Skin epidermis (tissue), 12 donors: ENCODE measurements around the gene RNU4-1.
A peak's percentile ranks its signal among the peaks of the same experiment; 100 is the strongest.

Experiments
- H3K27ac ChIP-seq, 21 experiments: fragments of 200-600 bp; sonication (generic) in 11 of 21; one replicate each; pipeline ENCODE4 v1.5.0; 2020; ENCODE audit warnings: mild to moderate bottlenecking in 3 of 21, inconsistent platforms in 2 of 21, moderate library complexity in 2 of 21
- H3K4me3 ChIP-seq, 7 experiments: fragments of 200-600 bp; sonication (generic) in 2 of 7; one replicate each; pipeline ENCODE4 v1.5.0; 2020; ENCODE audit warnings: inconsistent platforms in 2 of 7, mild to moderate bottlenecking in 2 of 7, moderate library complexity in 1 of 7

The RNU4-1 gene

DNA sequence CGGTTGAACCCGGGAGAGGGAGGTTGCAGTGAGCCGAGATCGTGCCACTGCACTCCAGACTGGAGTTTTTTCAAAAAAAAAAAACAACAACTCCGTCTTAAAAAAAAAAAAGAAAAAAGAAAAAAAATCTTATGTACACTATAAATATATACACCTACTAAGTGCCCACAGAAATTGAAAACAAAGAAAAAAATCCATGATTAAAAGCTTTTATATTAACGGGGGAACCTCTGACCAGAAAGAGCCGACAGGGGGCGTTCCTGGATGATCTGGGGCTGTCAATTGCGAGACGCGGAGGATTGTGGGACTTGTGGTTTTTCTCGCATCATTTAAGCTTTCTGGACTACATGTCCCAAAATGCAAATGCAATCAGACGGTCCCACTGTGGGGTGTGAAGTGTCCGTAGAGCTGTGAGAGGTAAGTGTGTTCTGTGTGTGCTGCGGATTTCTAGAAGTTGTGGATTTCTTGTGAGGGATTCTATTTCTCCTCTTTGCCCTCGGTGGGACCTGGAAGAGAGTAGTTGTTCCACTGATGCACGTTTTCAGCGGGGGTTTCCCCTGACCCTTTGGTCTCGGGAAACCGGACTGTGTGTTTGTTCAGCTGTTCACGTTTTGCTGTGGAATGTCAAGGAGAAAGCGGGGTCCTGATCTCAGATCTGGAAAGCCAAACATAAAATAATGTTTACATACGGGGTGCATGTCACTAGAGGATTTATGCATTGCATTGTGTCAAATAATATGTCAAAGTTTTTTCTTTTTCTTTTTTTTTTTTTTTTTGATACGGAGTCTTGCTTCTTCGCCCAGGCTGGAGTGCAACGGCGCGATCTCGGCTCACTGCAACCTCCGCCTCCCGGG is 9.2 kb upstream of the RNU4-1 start, which contains the start of gene SIRT4:
SIRT4 (plus strand) TSS at position 360 of the 854 bp plus-strand sequence. CDS start 1,241 bp downstream, outside the sequence.
- H3K27ac ChIP-seq = peak within 1 kb of the TSS in 16 of 21 experiments; percentile 10 to 85 (median 70)
- peak within 1 kb of the TSS; percentile 27 to 60 (median 48) for H3K4me3 ChIP-seq

DNA sequence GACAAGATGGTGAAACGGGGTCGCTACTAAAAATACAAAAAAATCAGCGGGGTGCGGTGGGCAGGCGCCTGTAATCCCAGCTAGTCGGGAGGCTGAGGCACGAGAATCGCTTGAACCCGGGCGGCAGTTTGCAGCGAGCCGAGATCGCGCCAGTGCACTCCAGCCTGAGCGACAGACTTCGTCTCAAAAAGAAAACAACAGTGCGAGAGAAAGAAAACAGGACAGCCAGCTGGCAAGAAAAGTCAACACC is 701 bp downstream of the RNU4-1 start:
- peak overlapping the region; percentile 36 to 62 (median 50) for H3K4me3 ChIP-seq

DNA sequence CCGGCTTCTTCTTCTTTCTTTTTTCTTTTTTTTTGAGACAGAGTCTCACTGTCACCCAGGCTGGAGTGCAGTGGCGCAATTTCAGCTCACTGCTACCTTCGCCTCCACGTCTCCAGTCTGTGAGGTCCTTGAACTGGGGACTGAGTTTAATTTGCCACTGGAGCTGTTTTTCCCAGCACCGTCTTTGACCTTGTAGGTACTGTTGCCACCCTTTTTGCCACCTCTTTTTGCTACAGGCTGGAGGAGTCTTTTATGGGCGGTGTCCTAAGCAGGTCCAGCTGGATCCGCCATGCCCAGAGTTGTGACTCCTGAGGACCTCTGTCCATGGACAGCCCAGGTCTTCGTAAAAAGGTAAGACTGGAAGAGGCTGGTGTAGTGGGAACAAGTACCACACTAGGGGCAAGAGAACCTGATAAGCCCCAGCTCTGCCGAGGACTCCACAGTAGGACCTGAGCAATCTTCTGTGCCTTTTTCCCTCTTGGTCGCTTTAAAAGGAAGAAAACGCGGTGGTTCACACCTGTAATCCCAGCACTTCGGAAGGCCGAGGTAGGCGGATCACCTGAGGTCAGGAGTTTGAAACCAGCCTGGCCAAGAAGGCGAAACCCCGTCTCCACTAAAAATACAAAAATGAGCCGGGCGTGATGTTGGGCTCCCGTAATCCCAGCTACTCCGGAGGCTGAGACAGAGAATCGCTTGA is 2.3 kb downstream of the RNU4-1 start:
- Histone ChIP-seq H3K4me3 (peak overlapping the region; percentile 9 to 62 (median 38)), H3K27ac (peak overlapping the region in 20 of 21 experiments; percentile 2 to 100 (median 99))

More for the DNA sequence above, 701 bp downstream of the RNU4-1 start:
- peak overlapping the region in 20 of 21 experiments; percentile 89 to 100 (median 99) for H3K27ac ChIP-seq

- no peak overlapping the region for H3K4me3 ChIP-seq
These were observed 5.5 kb downstream of the RNU4-1 start for GRCh38 chr12:120287491-120287890.

GRCh38 chr12:120286768-120287490 is 6.1 kb downstream of the RNU4-1 start:
- no peak overlapping the region for H3K4me3 ChIP-seq
- peak overlapping the region in 1 of 21 experiments; percentile 27 for H3K27ac ChIP-seq

More at GRCh38 chr12:120287491-120287890, 5.5 kb downstream of the RNU4-1 start:
- peak overlapping the region in 1 of 21 experiments; percentile 27 for H3K27ac ChIP-seq

GRCh38 chr12:120284381-120284780 is 8.7 kb downstream of the RNU4-1 start:
- H3K4me3 ChIP-seq = no peak overlapping the region
- no peak overlapping the region for H3K27ac ChIP-seq

DNA sequence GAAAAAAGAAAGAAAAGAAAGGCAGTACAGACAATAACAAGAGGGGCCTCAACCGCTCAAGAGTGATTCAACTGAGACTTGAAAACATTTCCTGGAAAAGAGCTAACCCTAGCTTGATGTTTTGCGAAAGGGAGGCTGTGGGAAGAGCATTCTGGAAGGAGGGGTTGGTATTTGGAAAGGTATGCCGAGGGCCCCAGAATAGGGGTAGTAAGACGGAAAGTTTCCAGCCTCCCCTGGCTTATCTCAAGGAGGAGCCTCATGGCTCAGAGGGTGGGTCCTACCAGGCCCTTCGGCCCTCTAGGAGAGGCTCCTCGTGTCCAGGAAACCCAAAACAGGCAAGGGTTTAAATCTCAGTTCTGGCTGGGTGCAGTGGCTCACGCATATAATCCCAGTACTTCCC is 9.7 kb downstream of the RNU4-1 start:
- Histone ChIP-seq H3K4me3 (no peak overlapping the region), H3K27ac (no peak overlapping the region)

DNA sequence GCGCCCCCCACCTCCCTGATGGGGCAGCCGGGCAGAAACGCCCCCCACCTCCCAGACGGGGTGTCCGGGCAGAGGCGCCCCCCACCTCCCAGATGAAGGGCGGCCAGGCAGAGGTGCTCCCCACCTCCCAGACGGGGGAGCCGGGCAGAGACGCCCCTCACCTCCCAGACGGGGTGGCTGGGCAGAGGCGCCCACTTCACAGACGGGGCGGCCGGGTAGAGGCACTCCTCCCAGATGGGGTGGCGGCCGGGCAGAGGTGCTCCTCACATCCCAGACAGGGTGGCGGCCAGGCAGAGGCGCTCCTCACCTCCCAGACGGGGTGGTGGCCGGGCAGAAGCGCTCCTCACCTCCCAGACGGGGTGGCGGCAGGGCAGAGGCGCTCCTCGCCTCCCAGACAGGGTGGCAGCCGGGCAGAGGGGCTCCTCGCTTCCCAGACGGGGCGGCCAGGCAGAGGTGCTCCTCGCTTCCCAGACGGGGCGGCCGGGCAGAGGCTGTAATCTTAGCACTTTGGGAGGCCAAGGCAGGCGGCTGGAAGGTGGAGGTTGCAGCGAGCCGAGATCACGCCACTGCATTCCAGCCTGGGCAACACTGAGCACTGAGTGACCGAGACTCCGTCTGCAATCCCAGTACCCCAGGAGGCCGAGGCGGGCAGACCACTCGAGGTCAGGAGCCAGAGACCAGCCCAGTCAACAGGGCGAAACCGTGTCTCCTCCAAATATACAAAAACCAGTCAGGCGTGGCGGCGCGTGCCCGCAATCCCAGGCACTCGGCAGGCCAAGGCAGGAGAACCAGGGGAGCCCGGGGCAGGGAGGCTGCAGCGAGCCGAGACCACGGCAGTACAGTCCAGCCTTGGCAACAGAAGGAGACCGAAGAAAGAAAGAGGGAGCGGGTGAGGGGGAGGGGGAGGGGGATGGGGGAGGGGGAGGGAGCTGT is 14.6 kb downstream of the RNU4-1 start:
- H3K27ac ChIP-seq = no peak overlapping the region
- no peak overlapping the region for H3K4me3 ChIP-seq

DNA sequence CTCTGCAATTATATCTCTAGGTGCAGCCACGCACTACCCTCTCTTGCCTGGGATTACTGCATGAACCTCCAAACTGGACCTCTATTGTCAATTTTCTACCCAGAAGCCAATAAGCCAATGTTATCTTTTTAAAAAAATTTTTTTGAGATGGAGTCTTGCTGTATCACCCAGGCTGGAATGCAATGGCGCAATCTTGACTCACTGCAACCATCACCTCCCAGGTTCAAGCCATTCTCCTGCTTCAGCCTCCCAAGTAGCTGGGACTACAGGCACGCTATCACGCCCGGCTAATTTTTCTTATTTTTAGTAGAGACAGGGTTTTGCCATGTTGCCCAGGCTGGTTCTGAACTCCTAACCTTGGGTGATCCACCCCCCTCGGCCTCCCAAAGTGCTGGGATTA is 16.3 kb downstream of the RNU4-1 start:
- Histone ChIP-seq H3K27ac (no peak overlapping the region), H3K4me3 (no peak overlapping the region)

GRCh38 chr12:120267736-120268135 is 25.3 kb downstream of the RNU4-1 start:
- H3K4me3 ChIP-seq = no peak overlapping the region
- H3K27ac ChIP-seq = no peak overlapping the region

DNA sequence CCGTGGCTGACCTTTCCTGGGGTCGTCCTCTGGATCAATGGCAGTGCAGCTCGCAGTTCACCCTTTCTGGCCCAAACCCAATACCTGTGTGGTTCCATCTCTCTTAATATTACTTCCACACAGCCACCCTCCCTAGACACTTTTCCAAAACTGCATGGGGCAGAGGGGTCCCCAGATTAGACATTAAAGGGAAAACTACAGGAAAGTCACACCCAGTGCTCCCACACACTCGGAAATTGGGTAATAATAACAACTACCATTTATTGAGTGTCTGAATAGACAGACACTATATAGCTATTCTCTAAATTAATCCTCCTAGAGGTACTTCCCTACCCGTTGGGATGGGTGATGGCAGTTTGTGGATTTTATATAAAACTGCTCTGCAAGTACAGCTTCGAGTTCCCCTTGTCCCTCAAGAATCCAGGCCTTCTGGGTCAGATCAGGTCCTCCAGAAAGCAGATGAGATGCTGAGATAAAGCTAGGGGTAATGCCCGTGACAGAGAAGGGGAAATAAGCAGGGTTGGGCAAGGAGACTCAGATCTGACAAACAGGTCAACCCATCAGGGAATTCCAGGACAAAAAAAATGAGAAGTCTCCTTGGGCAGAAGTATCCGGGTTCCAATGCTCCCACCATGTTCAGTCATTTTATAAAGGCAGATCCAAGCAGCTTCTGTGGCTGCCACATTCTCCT is 26.7 kb downstream of the RNU4-1 start:
- peak overlapping the region in 1 of 21 experiments; percentile 37 for H3K27ac ChIP-seq
- H3K4me3 ChIP-seq = peak overlapping the region in 3 of 7 experiments; percentile 5 to 94 (median 8)

GRCh38 chr12:120265473-120266179 is 27.4 kb downstream of the RNU4-1 start, which contains the start of gene PXN:
PXN (minus strand) TSS chr12:120265730; CDS start chr12:120265629, 101 bp downstream.
- Histone ChIP-seq H3K27ac (peak within 1 kb of the TSS; percentile 63 to 99 (median 96)), H3K4me3 (peak within 1 kb of the TSS; percentile 75 to 97 (median 90))

- peak overlapping the region; percentile 75 to 97 (median 90) for H3K4me3 ChIP-seq
- H3K27ac ChIP-seq = peak overlapping the region; percentile 63 to 99 (median 96)
These were observed 28.0 kb downstream of the RNU4-1 start for GRCh38 chr12:120264904-120265472.

GRCh38 chr12:120264086-120264903 is 28.7 kb downstream of the RNU4-1 start:
- Histone ChIP-seq H3K27ac (peak overlapping the region in 19 of 21 experiments; percentile 26 to 99 (median 96)), H3K4me3 (peak overlapping the region; percentile 75 to 97 (median 90))

DNA sequence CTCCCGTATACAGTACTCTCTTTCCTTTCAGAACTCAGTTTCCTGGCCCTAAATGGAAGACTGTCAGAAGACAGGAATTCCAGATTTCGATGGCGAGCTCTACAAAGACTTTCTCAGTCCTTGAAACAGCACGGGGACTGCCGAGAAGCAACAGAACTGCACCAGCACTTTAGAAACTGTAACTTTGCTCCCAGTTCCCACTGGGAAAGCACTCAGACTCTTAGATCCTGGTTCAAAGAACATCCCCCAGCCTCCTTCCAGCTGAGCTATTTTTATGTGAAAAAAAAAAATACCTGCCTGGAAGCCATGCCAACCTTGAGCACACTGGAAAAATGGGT is 29.3 kb downstream of the RNU4-1 start:
- Histone ChIP-seq H3K27ac (peak overlapping the region in 18 of 21 experiments; percentile 26 to 99 (median 96)), H3K4me3 (peak overlapping the region; percentile 75 to 97 (median 90))
